HCT116 (cell line): ENCODE results near the gene TNIK.

ENCODE experiments used
- CEBPB ChIP-seq: IDR thresholded peaks from 2 replicates; pipeline ENCODE4 v1.6.1; 2012; ENCODE audit warnings: low read depth
- ELF1 ChIP-seq: IDR thresholded peaks from 2 replicates; pipeline ENCODE4 v1.6.1; 2012; ENCODE audit warnings: low read depth, borderline replicate concordance
- EZH2 ChIP-seq: fragments of 200-600 bp; sonication (generic); IDR thresholded peaks from 2 replicates; pipeline ENCODE4 v1.6.1; 2017; ENCODE audit warnings: antibody characterized with exemption, mixed run types
- POLR2A ChIP-seq: IDR thresholded peaks from 2 replicates; pipeline ENCODE4 v1.7.0; 2011; ENCODE audit warnings: borderline replicate concordance; ENCODE audit not compliant: insufficient read depth, insufficient read length; ENCODE audit errors: extremely low read depth
- POLR2AphosphoS5 ChIP-seq: IDR thresholded peaks from 2 replicates; pipeline ENCODE4 v1.6.1; 2011; ENCODE audit warnings: mild to moderate bottlenecking, low read depth, low read length, moderate library complexity
- RAD21 ChIP-seq: IDR thresholded peaks from 2 replicates; pipeline ENCODE4 v1.6.1; 2012; ENCODE audit warnings: low read depth, mild to moderate bottlenecking
- TCF7L2 ChIP-seq: IDR thresholded peaks from 2 replicates; pipeline ENCODE4 v1.7.0; 2011; ENCODE audit warnings: borderline replicate concordance, inconsistent platforms; ENCODE audit not compliant: insufficient read depth, insufficient read length; ENCODE audit errors: extremely low read depth
- YY1 ChIP-seq: IDR thresholded peaks from 2 replicates; pipeline ENCODE4 v1.6.1; 2011; ENCODE audit warnings: low read length, low read depth, moderate library complexity, mild to moderate bottlenecking; ENCODE audit not compliant: insufficient replicate concordance; ENCODE audit errors: extremely low read depth
- TF ChIP-seq, protein P1 (sequence below), 3 experiments: fragments of 200-600 bp in 1 of 3; sonication (generic) in 1 of 3; IDR thresholded peaks in 2 of 3; conservative IDR thresholded peaks in 1 of 3; 2 replicates each; pipeline ENCODE4 v1.5.1; 2012 to 2017; ENCODE audit warnings: low read depth in 2 of 3, low read length in 2 of 3, antibody characterized with exemption in 1 of 3, borderline replicate concordance in 1 of 3, control low read depth in 1 of 3, mild to moderate bottlenecking in 1 of 3, mixed read lengths in 1 of 3, mixed run types in 1 of 3, moderate library complexity in 1 of 3; ENCODE audit not compliant: insufficient read depth in 1 of 3
- TF ChIP-seq, protein P2 (sequence below): IDR thresholded peaks from 2 replicates; pipeline ENCODE4 v1.6.1; 2012; ENCODE audit warnings: low read depth

DNA sequence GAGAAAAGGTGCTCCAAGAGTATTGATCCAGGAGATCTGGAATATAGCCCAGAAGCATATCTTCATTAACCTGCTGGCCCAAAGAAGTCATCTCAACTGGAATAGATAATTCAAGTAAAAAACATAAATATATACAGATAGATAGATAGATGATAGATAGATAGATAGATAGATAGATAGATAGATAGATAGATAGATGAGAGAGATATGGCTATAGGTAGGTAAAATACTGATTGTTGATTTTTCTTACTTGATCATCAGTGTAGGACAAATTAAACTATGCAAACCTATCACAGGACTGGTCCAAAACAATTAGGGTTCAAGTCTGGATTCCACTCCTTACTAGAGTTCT, 83.6 kb downstream of the TNIK start:
- TF ChIP-seq POLR2A (no peak), CEBPB (no peak), POLR2AphosphoS5 (no peak), RAD21 (no peak), EZH2 (no peak), TCF7L2 (no peak), ELF1 (no peak), YY1 (no peak)
- TF ChIP-seq, protein P1, sequence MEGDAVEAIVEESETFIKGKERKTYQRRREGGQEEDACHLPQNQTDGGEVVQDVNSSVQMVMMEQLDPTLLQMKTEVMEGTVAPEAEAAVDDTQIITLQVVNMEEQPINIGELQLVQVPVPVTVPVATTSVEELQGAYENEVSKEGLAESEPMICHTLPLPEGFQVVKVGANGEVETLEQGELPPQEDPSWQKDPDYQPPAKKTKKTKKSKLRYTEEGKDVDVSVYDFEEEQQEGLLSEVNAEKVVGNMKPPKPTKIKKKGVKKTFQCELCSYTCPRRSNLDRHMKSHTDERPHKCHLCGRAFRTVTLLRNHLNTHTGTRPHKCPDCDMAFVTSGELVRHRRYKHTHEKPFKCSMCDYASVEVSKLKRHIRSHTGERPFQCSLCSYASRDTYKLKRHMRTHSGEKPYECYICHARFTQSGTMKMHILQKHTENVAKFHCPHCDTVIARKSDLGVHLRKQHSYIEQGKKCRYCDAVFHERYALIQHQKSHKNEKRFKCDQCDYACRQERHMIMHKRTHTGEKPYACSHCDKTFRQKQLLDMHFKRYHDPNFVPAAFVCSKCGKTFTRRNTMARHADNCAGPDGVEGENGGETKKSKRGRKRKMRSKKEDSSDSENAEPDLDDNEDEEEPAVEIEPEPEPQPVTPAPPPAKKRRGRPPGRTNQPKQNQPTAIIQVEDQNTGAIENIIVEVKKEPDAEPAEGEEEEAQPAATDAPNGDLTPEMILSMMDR (IDR thresholded peaks at IDR 0.05 in 2 of 3, conservative IDR thresholded peaks at IDR 0.05 in 1 of 3; ENCODE audit: borderline replicate concordance in 1 of 3, insufficient read depth in 1 of 3, low read depth in 2 of 3, low read length in 2 of 3): no peak
- TF ChIP-seq, protein P2, sequence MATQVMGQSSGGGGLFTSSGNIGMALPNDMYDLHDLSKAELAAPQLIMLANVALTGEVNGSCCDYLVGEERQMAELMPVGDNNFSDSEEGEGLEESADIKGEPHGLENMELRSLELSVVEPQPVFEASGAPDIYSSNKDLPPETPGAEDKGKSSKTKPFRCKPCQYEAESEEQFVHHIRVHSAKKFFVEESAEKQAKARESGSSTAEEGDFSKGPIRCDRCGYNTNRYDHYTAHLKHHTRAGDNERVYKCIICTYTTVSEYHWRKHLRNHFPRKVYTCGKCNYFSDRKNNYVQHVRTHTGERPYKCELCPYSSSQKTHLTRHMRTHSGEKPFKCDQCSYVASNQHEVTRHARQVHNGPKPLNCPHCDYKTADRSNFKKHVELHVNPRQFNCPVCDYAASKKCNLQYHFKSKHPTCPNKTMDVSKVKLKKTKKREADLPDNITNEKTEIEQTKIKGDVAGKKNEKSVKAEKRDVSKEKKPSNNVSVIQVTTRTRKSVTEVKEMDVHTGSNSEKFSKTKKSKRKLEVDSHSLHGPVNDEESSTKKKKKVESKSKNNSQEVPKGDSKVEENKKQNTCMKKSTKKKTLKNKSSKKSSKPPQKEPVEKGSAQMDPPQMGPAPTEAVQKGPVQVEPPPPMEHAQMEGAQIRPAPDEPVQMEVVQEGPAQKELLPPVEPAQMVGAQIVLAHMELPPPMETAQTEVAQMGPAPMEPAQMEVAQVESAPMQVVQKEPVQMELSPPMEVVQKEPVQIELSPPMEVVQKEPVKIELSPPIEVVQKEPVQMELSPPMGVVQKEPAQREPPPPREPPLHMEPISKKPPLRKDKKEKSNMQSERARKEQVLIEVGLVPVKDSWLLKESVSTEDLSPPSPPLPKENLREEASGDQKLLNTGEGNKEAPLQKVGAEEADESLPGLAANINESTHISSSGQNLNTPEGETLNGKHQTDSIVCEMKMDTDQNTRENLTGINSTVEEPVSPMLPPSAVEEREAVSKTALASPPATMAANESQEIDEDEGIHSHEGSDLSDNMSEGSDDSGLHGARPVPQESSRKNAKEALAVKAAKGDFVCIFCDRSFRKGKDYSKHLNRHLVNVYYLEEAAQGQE: no peak
